Endothelial cell of umbilical vein (primary cell): ENCODE data around the gene OR5AS1. TPM values are rescaled to one million over a fixed set of nuclear protein-coding genes. Genes with fewer than 3 reads are reported as not detected.

ENCODE experiments used
- BruUV-seq: library from RNA; stranded (reverse); fragments of 400-500 nt; replicated peaks from 2 replicates; lab custom pipeline; 2021; lab: Mats Ljungman, UMichigan
- CTCF ChIA-PET: fragments of 300-600, 350-600 bp; sonication (Branson Sonifier 250); formaldehyde crosslinking; loops from one replicate; lab custom pipeline; 2021; ENCODE audit warnings: antibody characterized with exemption, inconsistent platforms; lab: Charles Lee
- POLR2A ChIA-PET: fragments of 300-600, 350-600 bp; sonication (Branson Sonifier 250); formaldehyde crosslinking; loops from one replicate; lab custom pipeline; 2021; ENCODE audit warnings: antibody characterized with exemption, inconsistent platforms; lab: Charles Lee
- DNase-seq: peaks from one replicate; pipeline ENCODE4 v3.0.0-alpha.2; 2011; ENCODE audit warnings: low read depth, low spot score
- FAIRE-seq: peaks from 2 replicates; lab custom pipeline; 2011; peaks lifted over from hg19 to GRCh38; lab: Jason Lieb, UNC
- H2AFZ ChIP-seq: 2 replicates; pipeline ENCODE4 v1.6.0; 2012; ENCODE audit warnings: low read depth, low read length, control low read depth, inconsistent platforms
- H3K27ac ChIP-seq: 2 replicates; pipeline ENCODE4 v1.5.1; 2011; ENCODE audit warnings: low read depth, mild to moderate bottlenecking, control low read depth, low read length, moderate library complexity; ENCODE audit not compliant: insufficient read depth
- H3K27me3 ChIP-seq, 2 experiments: 2 replicates each; pipeline versions ENCODE4 v1.6.0 to v1.6.1; 2011; ENCODE audit warnings: low read length in 2 of 2, mixed read lengths in 1 of 2; ENCODE audit not compliant: control insufficient read depth in 2 of 2, insufficient read depth in 2 of 2
- H3K36me3 ChIP-seq, 2 experiments: 2 replicates in 1 of 2; 3 replicates in 1 of 2; pipeline ENCODE4 v1.5.1; 2011; ENCODE audit warnings: low read length in 2 of 2, mild to moderate bottlenecking in 1 of 2, moderate library complexity in 1 of 2; ENCODE audit not compliant: control insufficient read depth in 2 of 2, insufficient read depth in 2 of 2; ENCODE audit errors: extremely low read depth in 1 of 2
- H3K4me1 ChIP-seq: 3 replicates; pipeline ENCODE4 v1.5.1; 2011; ENCODE audit warnings: mild to moderate bottlenecking, low read length; ENCODE audit not compliant: control insufficient read depth, insufficient read depth; ENCODE audit errors: extremely low read depth
- H3K4me2 ChIP-seq: 2 replicates; pipeline ENCODE4 v1.6.1; 2011; ENCODE audit warnings: low read length, control low read depth, mixed read lengths; ENCODE audit not compliant: insufficient read depth
- H3K4me3 ChIP-seq, 3 experiments: fragments of 200-600 bp in 1 of 3; sonication (generic), shearing (Covaris generic) in 1 of 3; replicated peaks in 1 of 3; 2 replicates each; pipeline ENCODE4 v1.5.1; 2011 to 2016; ENCODE audit warnings: control low read depth in 3 of 3, low read length in 3 of 3, mild to moderate bottlenecking in 2 of 3, inconsistent platforms in 1 of 3, low read depth in 1 of 3, moderate library complexity in 1 of 3; ENCODE audit not compliant: insufficient read depth in 1 of 3
- H3K79me2 ChIP-seq: 2 replicates; pipeline ENCODE4 v1.6.0; 2012; ENCODE audit warnings: low read length, inconsistent platforms; ENCODE audit not compliant: control insufficient read depth, insufficient read depth
- H3K9ac ChIP-seq: replicated peaks from 2 replicates; pipeline ENCODE3; 2011; ENCODE audit warnings: low read length, control low read depth; ENCODE audit not compliant: insufficient read depth; ENCODE audit errors: extremely low read depth
- H3K9me1 ChIP-seq: replicated peaks from 3 replicates; pipeline ENCODE4 v1.6.0; 2011; ENCODE audit warnings: mild to moderate bottlenecking, low read length; ENCODE audit not compliant: control insufficient read depth, insufficient read depth; ENCODE audit errors: extremely low read depth
- H3K9me3 ChIP-seq: replicated peaks from 2 replicates; pipeline ENCODE4 v1.5.1; 2012; ENCODE audit warnings: low read length, inconsistent platforms; ENCODE audit not compliant: control insufficient read depth, insufficient read depth
- H4K20me1 ChIP-seq: replicated peaks from 2 replicates; pipeline ENCODE3; 2011; ENCODE audit warnings: mild to moderate bottlenecking, low read length; ENCODE audit not compliant: control insufficient read depth, insufficient read depth; ENCODE audit errors: extremely low read depth
- EZH2 ChIP-seq: IDR thresholded peaks from 2 replicates; pipeline ENCODE4 v1.6.1; 2012; ENCODE audit warnings: borderline replicate concordance, low read depth, mild to moderate bottlenecking, moderate library complexity, low read length, inconsistent platforms; ENCODE audit not compliant: severe bottlenecking
- FOS ChIP-seq: IDR thresholded peaks from 2 replicates; pipeline ENCODE4 v1.6.1; 2011; ENCODE audit warnings: mild to moderate bottlenecking, low read length, moderate library complexity, borderline replicate concordance; ENCODE audit not compliant: insufficient read depth
- GATA2 ChIP-seq: IDR thresholded peaks from 2 replicates; pipeline ENCODE4 v1.7.0; 2011; ENCODE audit warnings: low read depth, mild to moderate bottlenecking, moderate library complexity, mixed read lengths, low read length; ENCODE audit not compliant: insufficient read length, insufficient read depth
- JUN ChIP-seq: IDR thresholded peaks from 2 replicates; pipeline ENCODE4 v1.6.1; 2011; ENCODE audit warnings: borderline replicate concordance, low read depth; ENCODE audit not compliant: insufficient read length, insufficient read depth
- MYC ChIP-seq: IDR thresholded peaks from one replicate; pipeline ENCODE4 v1.6.1; 2011; ENCODE audit warnings: mild to moderate bottlenecking, low read depth, low read length
- POLR2A ChIP-seq: IDR thresholded peaks from 2 replicates; pipeline ENCODE4 v1.6.1; 2012; ENCODE audit warnings: low read depth, mild to moderate bottlenecking, control low read depth, low read length
- POLR2AphosphoS5 ChIP-seq: IDR thresholded peaks from 2 replicates; pipeline ENCODE4 v1.6.1; 2012; ENCODE audit warnings: low read depth, mild to moderate bottlenecking, control low read depth, low read length, moderate library complexity; ENCODE audit not compliant: insufficient read depth
- dilution Hi-C: fragments of 300-500 bp; cut with MboI; formaldehyde crosslinking; loops from one replicate; pipeline ENCODE4 v1.15.0; 2019; ENCODE audit warnings: low sequenced_read_pairs; ENCODE audit not compliant: extremely low pct_ligation_motif_present
- intact Hi-C: fragments of 100-400 bp; cut with micrococcal nuclease; formaldehyde crosslinking; loops from one replicate; pipeline ENCODE4 v1.10.0; 2022
- polyA plus RNA-seq, 4 experiments: library from polyadenylated mRNA; depleted of rRNA in 3 of 4; stranded (reverse) in 3 of 4; unstranded in 1 of 4; fragments of >200 nt; gene quantifications; 2 replicates each; pipeline versions ENCODE4 v1.2.1 to v1.2.3, GENCODE V29; 2011 to 2012; ENCODE audit warnings: missing spikeins in 1 of 4
- total RNA-seq: library from RNA; stranded (reverse); gene quantifications from 2 replicates; pipeline ENCODE4 v1.2.3, GENCODE V29; 2021
- TF ChIP-seq, protein P1 (sequence below), 2 donors: IDR thresholded peaks; 1 replicate in 1 of 2; 2 replicates in 1 of 2; pipeline ENCODE4 v1.5.1; 2011; ENCODE audit warnings: low read length in 2 of 2, mild to moderate bottlenecking in 2 of 2, moderate library complexity in 2 of 2, control low read depth in 1 of 2, inconsistent platforms in 1 of 2, low read depth in 1 of 2; ENCODE audit not compliant: insufficient read depth in 1 of 2; ENCODE audit errors: extremely low read depth in 1 of 2
- TF ChIP-seq, protein P2 (sequence below): IDR thresholded peaks from 2 replicates; pipeline ENCODE4 v1.6.1; 2011; ENCODE audit not compliant: insufficient read depth, insufficient read length

Gene OR5AS1
- total and polyA plus RNA-seq, 2 donors (not counting 3 experiments of a cell fraction or from before 2014, with no cell fraction given): not detected

DNA sequence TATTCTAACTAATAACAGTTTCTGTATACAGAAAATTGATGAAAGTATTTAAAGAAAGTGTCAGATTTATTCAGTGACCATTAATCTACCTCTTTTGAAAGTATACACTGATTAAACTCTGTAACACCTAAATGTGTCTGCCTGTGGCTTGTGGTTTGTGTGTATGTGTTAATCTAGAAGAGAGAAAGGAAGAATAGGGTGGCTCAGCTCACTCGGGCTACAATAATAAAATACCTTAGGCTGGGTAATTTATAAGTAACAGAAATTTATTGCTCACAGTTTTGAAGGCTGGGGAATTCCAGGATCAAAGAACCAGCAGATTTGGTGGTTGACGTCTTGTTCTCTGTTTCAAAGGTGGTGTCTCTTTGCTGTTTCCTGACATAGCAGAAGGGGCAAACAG lies 13.6 kb upstream of the OR5AS1 start:
- ChIA-PET CTCF (no interaction called here), POLR2A (no interaction called here)
- no TSS peak for BruUV-seq
- no peaks in the 10 kb centered on the region for H3K4me1 ChIP-seq
- H3K9me3 ChIP-seq: no peaks in the 10 kb centered on the region
- no peaks in the 10 kb centered on the region for H4K20me1 ChIP-seq
- H3K9ac ChIP-seq: no peak overlapping the region
- FAIRE-seq (no peak), DNase-seq (no peak)
- H3K36me3 ChIP-seq: no peaks in the 10 kb centered on the region
- no peak overlapping the region for H2AFZ ChIP-seq
- H3K4me3 ChIP-seq: no peak overlapping the region
- intact Hi-C loops (no loop called here), dilution Hi-C loops (no loop called here)
- H3K27ac ChIP-seq: no peak overlapping the region
- H3K4me2 ChIP-seq: no peak overlapping the region
- no peaks in the 10 kb centered on the region for H3K79me2 ChIP-seq
- no peaks in the 10 kb centered on the region for H3K27me3 ChIP-seq
- no peaks in the 10 kb centered on the region for H3K9me1 ChIP-seq
- TF ChIP-seq EZH2 (no peak), MYC (no peak), FOS (no peak), GATA2 (no peak), POLR2A (no peak), POLR2AphosphoS5 (no peak), JUN (no peak)
- TF ChIP-seq, protein P1, sequence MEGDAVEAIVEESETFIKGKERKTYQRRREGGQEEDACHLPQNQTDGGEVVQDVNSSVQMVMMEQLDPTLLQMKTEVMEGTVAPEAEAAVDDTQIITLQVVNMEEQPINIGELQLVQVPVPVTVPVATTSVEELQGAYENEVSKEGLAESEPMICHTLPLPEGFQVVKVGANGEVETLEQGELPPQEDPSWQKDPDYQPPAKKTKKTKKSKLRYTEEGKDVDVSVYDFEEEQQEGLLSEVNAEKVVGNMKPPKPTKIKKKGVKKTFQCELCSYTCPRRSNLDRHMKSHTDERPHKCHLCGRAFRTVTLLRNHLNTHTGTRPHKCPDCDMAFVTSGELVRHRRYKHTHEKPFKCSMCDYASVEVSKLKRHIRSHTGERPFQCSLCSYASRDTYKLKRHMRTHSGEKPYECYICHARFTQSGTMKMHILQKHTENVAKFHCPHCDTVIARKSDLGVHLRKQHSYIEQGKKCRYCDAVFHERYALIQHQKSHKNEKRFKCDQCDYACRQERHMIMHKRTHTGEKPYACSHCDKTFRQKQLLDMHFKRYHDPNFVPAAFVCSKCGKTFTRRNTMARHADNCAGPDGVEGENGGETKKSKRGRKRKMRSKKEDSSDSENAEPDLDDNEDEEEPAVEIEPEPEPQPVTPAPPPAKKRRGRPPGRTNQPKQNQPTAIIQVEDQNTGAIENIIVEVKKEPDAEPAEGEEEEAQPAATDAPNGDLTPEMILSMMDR (IDR thresholded peaks at IDR 0.05; ENCODE audit: extremely low read depth in 1 of 2, insufficient read depth in 1 of 2, low read depth in 1 of 2, low read length in 2 of 2): no peak
- TF ChIP-seq, protein P2, sequence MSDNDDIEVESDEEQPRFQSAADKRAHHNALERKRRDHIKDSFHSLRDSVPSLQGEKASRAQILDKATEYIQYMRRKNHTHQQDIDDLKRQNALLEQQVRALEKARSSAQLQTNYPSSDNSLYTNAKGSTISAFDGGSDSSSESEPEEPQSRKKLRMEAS: no peak
